Subcutaneous adipose tissue (tissue), 4 donors: ENCODE measurements around the gene ESYT2. TPM values are rescaled to one million over a fixed set of nuclear protein-coding genes. Genes with fewer than 3 reads are reported as not detected.

ENCODE experiments used
- CTCF ChIP-seq: fragments of 450-650 bp; IDR thresholded peaks from one replicate; pipeline ENCODE4 v1.5.1; 2016; ENCODE audit warnings: low read depth, mild to moderate bottlenecking, control low read depth, antibody characterized with exemption, moderate library complexity
- total RNA-seq, 4 donors: library from RNA; depleted of rRNA; stranded (reverse); fragments of >200 nt; gene quantifications; one replicate each; pipeline ENCODE4 v1.1.0, GENCODE V29; 2016

ESYT2 gene
- total RNA-seq, 4 donors from 2014 or later: 86.2 to 124 (median 106) TPM

GRCh38 chr7:158811461-158811860 is 17.8 kb downstream of the ESYT2 start:
- no peak for TF ChIP-seq CTCF

GRCh38 chr7:158810846-158811245 is 18.5 kb downstream of the ESYT2 start:
- no peak for TF ChIP-seq CTCF

GRCh38 chr7:158809596-158809995 is 19.7 kb downstream of the ESYT2 start:
- TF ChIP-seq CTCF: no peak

GRCh38 chr7:158808126-158808525 is 21.2 kb downstream of the ESYT2 start:
- TF ChIP-seq CTCF: no peak

GRCh38 chr7:158805937-158806336 is 23.4 kb downstream of the ESYT2 start:
- TF ChIP-seq CTCF: no peak

- no peak for TF ChIP-seq CTCF
Observed at GRCh38 chr7:158805414-158805813, 23.9 kb downstream of the ESYT2 start.

- TF ChIP-seq CTCF: no peak
Observed at GRCh38 chr7:158804335-158804734, 25.0 kb downstream of the ESYT2 start.
